ENCODE measurements around the gene MSRB3. TPM values are rescaled to one million over a fixed set of nuclear protein-coding genes. Genes with fewer than 3 reads are reported as not detected.

Gene MSRB3
- total RNA-seq, 2 donors from 2014 or later, result 3.6 to 14.5 TPM

DNA sequence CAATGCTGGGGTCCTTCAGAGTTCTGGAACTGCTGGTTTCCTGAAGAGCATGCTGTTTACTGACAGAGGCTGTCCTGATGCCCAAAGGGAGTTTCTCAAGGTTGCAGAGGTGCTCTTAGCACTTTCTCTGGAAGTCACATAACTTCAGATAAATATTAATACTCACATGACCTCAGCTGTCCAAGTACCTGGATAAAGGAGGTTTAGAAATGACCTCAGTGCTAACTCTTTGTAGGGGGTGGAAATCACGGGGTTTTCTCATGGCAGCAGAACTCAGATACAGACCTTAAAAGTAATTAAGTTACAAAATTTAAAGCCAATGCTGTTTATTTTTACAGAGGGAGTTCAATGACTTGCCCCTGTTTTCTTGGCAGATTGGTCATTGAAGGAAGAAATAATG, 225.9 kb downstream of the MSRB3 start:
- Histone ChIP-seq H3K9me3 (no peaks in the 10 kb centered on the region), H3K27me3 (no peaks in the 10 kb centered on the region), H3K27ac (peak overlapping the region in 2 of 4 donors; percentile 18 to 46), H3K4me1 (peaks cover 9% of the 10 kb centered on the region), H3K4me3 (no peak overlapping the region), H3K36me3 (replicated peaks in 1 of 2; ENCODE audit: insufficient read depth in 1 of 2, low read depth in 2 of 2) (no peaks in the 10 kb centered on the region)
- intact Hi-C loops (cut with DNase I), result no loop called here
- 50 to 70% methylated on average over 1 of the region's 1 CpG for WGBS, 2 donors
- ATAC-seq, result peak; percentile 84
- TF ChIP-seq, protein P1, sequence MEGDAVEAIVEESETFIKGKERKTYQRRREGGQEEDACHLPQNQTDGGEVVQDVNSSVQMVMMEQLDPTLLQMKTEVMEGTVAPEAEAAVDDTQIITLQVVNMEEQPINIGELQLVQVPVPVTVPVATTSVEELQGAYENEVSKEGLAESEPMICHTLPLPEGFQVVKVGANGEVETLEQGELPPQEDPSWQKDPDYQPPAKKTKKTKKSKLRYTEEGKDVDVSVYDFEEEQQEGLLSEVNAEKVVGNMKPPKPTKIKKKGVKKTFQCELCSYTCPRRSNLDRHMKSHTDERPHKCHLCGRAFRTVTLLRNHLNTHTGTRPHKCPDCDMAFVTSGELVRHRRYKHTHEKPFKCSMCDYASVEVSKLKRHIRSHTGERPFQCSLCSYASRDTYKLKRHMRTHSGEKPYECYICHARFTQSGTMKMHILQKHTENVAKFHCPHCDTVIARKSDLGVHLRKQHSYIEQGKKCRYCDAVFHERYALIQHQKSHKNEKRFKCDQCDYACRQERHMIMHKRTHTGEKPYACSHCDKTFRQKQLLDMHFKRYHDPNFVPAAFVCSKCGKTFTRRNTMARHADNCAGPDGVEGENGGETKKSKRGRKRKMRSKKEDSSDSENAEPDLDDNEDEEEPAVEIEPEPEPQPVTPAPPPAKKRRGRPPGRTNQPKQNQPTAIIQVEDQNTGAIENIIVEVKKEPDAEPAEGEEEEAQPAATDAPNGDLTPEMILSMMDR (IDR thresholded peaks at IDR 0.05), result no peak
- TF ChIP-seq POLR2A (IDR thresholded peaks at IDR 0.05), result no peak
- no peak for DNase-seq

DNA sequence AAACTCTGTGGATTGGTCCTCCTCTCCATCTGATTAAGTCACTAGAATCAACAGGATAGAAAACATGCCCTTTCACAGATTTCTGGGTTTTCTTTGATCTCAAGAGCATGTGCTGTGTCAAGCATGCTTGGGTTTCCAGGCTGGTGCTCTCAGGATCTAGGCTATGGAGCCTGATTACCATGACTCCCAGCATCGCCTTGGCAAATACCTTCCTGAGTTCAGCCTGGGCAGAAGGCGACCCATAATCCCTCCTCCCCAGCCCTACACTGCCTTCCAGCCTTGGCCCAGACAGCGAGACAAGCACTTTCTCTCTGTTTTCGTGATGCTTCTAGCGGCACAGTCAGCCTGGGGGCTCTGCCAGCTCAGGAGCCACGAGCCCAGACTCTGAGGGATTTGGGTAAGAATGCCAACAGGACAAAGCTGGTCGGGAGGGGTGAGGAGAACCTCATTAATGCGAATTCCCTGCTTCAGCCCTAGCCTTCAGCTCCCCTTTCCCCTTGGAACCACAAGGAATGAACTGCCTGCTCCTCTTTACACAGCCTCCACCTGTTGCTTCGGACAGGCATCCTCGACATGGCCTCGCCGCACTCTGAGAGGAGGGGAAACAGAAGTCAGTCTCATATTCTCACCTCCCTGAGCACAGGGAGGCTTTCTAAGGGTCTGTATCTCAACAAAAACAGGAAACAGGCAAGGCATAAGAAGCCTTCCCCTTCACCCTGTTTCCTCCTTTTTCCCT, 227.1 kb downstream of the MSRB3 start:
- H3K27ac ChIP-seq, result no peak overlapping the region
- no peaks in the 10 kb centered on the region for H3K27me3 ChIP-seq
- WGBS, 2 donors, result 73 to 80% methylated on average over 11 to 12 of the region's 12 CpGs
- DNase-seq (no peak), ATAC-seq (no peak)
- H3K9me3 ChIP-seq, result no peaks in the 10 kb centered on the region
- intact Hi-C loops (cut with DNase I), result no loop called here
- TF ChIP-seq, protein P1 (IDR thresholded peaks at IDR 0.05), result no peak
- no peak for TF ChIP-seq POLR2A (IDR thresholded peaks at IDR 0.05)
- no peak overlapping the region for H3K4me3 ChIP-seq
- no peaks in the 10 kb centered on the region for H3K36me3 ChIP-seq (replicated peaks in 1 of 2; ENCODE audit: insufficient read depth in 1 of 2, low read depth in 2 of 2)
- peaks cover 19% of the 10 kb centered on the region for H3K4me1 ChIP-seq

DNA sequence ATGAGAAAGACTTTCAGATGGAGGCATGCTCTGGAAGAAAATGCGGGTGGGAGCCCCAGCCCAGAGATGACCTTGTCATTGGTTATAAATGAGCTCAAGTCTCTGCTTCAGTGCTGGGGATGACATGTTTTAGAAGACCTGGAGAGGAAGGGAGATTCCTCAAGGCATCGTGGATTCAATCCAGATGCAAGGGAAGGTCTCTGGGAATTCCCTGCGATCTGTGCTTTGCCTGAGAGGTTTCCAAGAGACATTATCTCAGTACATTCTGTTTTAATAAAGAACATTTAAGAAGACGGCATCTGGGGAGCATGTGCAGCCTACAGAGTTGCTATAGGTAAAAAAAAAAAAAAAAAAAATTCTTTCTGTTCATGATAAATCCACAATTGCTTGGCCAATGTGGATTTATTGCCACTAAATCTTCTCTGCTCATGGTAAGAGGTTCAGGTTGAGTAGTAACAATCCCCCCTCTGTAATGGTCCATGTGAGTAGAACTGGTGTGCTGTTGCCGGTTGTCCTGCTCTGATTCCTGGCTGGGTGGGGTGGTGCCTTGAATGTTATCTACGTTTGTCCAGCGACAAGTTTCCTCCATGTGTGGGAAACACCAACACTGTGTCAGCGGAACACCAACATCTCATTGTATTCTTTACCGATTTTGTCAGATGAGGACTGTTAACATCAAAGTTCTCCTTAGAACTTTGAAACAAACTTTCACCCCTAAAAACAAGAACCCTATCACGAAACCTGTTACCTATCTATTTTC, 230.0 kb downstream of the MSRB3 start:
- H3K9me3 ChIP-seq, result no peaks in the 10 kb centered on the region
- H3K4me1 ChIP-seq, result peaks cover 20% of the 10 kb centered on the region
- H3K36me3 ChIP-seq (replicated peaks in 1 of 2; ENCODE audit: insufficient read depth in 1 of 2, low read depth in 2 of 2), result no peaks in the 10 kb centered on the region
- TF ChIP-seq POLR2A (IDR thresholded peaks at IDR 0.05), result no peak
- TF ChIP-seq, protein P1 (IDR thresholded peaks at IDR 0.05), result no peak
- no peak for ATAC-seq
- WGBS, 2 donors, result 73% methylated on average over 10 of the region's 10 CpGs
- intact Hi-C loops (cut with DNase I), result no loop called here
- no peaks in the 10 kb centered on the region for H3K27me3 ChIP-seq
- H3K27ac ChIP-seq, result no peak overlapping the region
- no peak for DNase-seq
- no peak overlapping the region for H3K4me3 ChIP-seq

DNA sequence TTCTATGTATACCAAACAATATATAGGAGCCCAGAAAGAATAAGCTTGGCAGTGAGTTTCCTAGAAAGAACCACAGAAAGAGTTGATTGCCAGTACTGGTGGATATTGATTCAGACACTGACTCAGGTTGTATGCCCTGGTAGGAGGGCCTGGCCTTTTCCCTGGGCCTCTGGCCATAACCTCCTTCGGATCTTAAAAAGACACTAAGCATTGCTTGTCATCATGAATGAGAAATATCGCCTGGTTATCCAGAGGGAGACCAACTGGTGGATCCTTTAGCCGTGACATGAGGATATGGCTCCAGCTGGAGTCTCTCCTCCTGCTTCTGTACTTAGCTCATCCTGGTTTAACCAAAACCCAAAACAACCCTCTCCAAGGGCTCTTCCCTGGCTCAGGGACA, 231.5 kb downstream of the MSRB3 start:
- Histone ChIP-seq H3K36me3 (replicated peaks in 1 of 2; ENCODE audit: insufficient read depth in 1 of 2, low read depth in 2 of 2) (no peaks in the 10 kb centered on the region), H3K27me3 (no peaks in the 10 kb centered on the region), H3K4me1 (peaks cover 20% of the 10 kb centered on the region), H3K4me3 (no peak overlapping the region), H3K27ac (peak overlapping the region in 3 of 4 donors; percentile 54 to 63 (median 59)), H3K9me3 (no peaks in the 10 kb centered on the region)
- TF ChIP-seq, protein P1 (IDR thresholded peaks at IDR 0.05), result no peak
- no peak for TF ChIP-seq POLR2A (IDR thresholded peaks at IDR 0.05)
- no peak for DNase-seq
- WGBS, 2 donors, result 49 to 57% methylated on average over 3 of the region's 3 CpGs
- no peak for ATAC-seq
- intact Hi-C loops (cut with DNase I), result no loop called here

Data from body of pancreas (tissue), 4 donors.